ENCODE data around the gene BIN2. TPM values are rescaled to one million over a fixed set of nuclear protein-coding genes. Genes with fewer than 3 reads are reported as not detected.

The BIN2 gene
- total and polyA plus RNA-seq, 2 experiments from 2014 or later, result not detected

DNA sequence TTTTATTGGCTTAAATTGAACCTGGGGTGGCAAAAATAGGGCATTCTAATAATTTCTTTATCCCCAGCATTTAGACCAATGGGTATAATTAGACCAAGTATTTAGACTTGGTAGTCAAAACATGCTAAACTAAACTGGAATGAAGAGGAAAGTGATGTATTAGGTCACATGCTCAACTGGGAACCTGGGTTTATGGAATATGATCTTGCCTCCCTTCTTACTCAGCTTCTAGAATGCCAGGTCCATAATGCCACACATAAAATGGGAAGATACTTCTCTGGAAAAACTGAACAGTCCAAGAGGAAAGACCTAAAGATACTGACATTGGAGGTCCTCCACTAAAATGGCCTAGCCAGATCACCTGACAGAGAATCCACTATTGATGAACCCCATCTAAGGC, 6.2 kb upstream of the BIN2 start:
- DNase-seq, result no peak
- H4K20me1 ChIP-seq (ENCODE audit: insufficient read depth), result no peaks in the 10 kb centered on the region
- no peaks in the 10 kb centered on the region for H3K27me3 ChIP-seq (replicated peaks; ENCODE audit: insufficient read depth)
- no peak overlapping the region for H3K9ac ChIP-seq
- no peak for TF ChIP-seq EZH2phosphoT487 (IDR thresholded peaks at IDR 0.05; ENCODE audit: insufficient read depth, low read depth)
- TF ChIP-seq EZH2 (IDR thresholded peaks at IDR 0.05; ENCODE audit: insufficient read depth, poor library complexity, severe bottlenecking), result no peak
- no peak overlapping the region for H3K27ac ChIP-seq
- H3K4me1 ChIP-seq (ENCODE audit: insufficient read depth), result peaks cover 15% of the 10 kb centered on the region
- no peak overlapping the region for H3K4me3 ChIP-seq
- H3F3A ChIP-seq (ENCODE audit: insufficient read depth), result peaks cover 19% of the 10 kb centered on the region
- H3K9me2 ChIP-seq (ENCODE audit: insufficient read depth), result no peaks in the 10 kb centered on the region
- H3K79me2 ChIP-seq (ENCODE audit: insufficient read depth), result no peaks in the 10 kb centered on the region
- H2AFZ ChIP-seq, result peak overlapping the region; percentile 53; the same call in 1 of the 2 replicates
- in situ Hi-C loops (cut with MboI), result no loop called here
- no peak overlapping the region for H3K4me2 ChIP-seq (ENCODE audit: unreplicated experiment)
- no peaks in the 10 kb centered on the region for H3K9me3 ChIP-seq (ENCODE audit: low read depth)
- H3K36me3 ChIP-seq (ENCODE audit: low read depth), result no peaks in the 10 kb centered on the region

DNA sequence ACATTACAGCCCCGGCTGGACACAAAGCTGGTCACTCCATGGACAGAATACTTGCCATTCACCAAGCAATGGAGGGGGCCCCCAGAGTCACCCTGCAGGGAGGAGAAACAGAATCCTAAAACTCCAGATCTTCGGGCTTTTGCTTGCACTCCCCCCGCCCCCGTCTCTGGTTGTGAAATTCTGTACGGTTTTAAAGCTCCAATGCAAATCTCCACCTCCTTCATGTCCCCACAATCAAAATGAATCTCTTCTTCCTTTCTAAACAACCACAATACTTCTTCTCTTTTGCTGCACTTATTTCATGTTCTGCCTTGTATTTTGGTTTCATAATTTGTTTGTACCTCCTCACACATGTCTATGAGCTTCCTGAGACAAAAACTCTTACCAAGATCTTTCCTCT, 5.8 kb upstream of the BIN2 start:
- 58 to 62% methylated on average over 5 of the region's 5 CpGs for WGBS, 2 experiments (ENCODE audit: low coverage in 1 of 2, low lambda C conversion rate in 2 of 2, missing lambda C conversion rate in 2 of 2)
- in situ Hi-C loops (cut with MboI), result no loop called here
- no peak overlapping the region for H3K27ac ChIP-seq

DNA sequence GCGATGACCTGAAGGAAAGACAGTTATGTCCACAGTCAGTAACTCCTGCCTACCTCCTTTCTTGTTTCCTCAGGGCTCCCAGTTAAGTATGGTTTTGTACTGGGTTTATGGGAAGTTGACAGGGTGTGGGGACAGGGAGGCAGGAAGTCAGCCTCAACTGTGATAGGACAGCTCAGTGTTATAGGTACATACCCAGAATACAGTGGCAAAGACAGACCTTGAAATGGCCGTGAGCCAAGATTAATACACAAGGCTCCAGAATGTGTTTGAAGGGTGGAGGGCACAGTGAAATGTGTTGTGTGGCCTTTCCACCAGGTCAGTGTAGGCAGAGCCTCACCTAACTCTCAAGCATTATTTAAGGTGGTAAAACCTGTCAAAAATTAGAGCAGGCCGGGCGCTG, 4.6 kb upstream of the BIN2 start:
- peaks cover 15% of the 10 kb centered on the region for H3K4me1 ChIP-seq (ENCODE audit: insufficient read depth)
- H3K4me3 ChIP-seq, result no peak overlapping the region
- no peaks in the 10 kb centered on the region for H3K9me2 ChIP-seq (ENCODE audit: insufficient read depth)
- no peak overlapping the region for H3K4me2 ChIP-seq (ENCODE audit: unreplicated experiment)
- TF ChIP-seq EZH2 (IDR thresholded peaks at IDR 0.05; ENCODE audit: insufficient read depth, poor library complexity, severe bottlenecking), result no peak
- TF ChIP-seq EZH2phosphoT487 (IDR thresholded peaks at IDR 0.05; ENCODE audit: insufficient read depth, low read depth), result no peak
- in situ Hi-C loops (cut with MboI), result no loop called here
- 92 to 97% methylated on average over 4 of the region's 4 CpGs for WGBS, 2 experiments (ENCODE audit: low coverage in 1 of 2, low lambda C conversion rate in 2 of 2, missing lambda C conversion rate in 2 of 2)
- H2AFZ ChIP-seq, result no peak overlapping the region
- no peaks in the 10 kb centered on the region for H3K9me3 ChIP-seq (ENCODE audit: low read depth)
- H4K20me1 ChIP-seq (ENCODE audit: insufficient read depth), result no peaks in the 10 kb centered on the region
- H3F3A ChIP-seq (ENCODE audit: insufficient read depth), result peaks cover 19% of the 10 kb centered on the region
- H3K9ac ChIP-seq, result no peak overlapping the region
- H3K27ac ChIP-seq, result no peak overlapping the region
- H3K79me2 ChIP-seq (ENCODE audit: insufficient read depth), result no peaks in the 10 kb centered on the region
- DNase-seq, result no peak
- H3K27me3 ChIP-seq (replicated peaks; ENCODE audit: insufficient read depth), result no peaks in the 10 kb centered on the region
- H3K36me3 ChIP-seq (ENCODE audit: low read depth), result no peaks in the 10 kb centered on the region

More for the DNA sequence above, 5.8 kb upstream of the BIN2 start:
- DNase-seq, result no peak
- Histone ChIP-seq H3K36me3 (ENCODE audit: low read depth) (no peaks in the 10 kb centered on the region), H3K9ac (no peak overlapping the region), H3K4me2 (ENCODE audit: unreplicated experiment) (no peak overlapping the region), H3K4me1 (ENCODE audit: insufficient read depth) (peaks cover 15% of the 10 kb centered on the region), H3K79me2 (ENCODE audit: insufficient read depth) (no peaks in the 10 kb centered on the region), H3K9me2 (ENCODE audit: insufficient read depth) (no peaks in the 10 kb centered on the region), H3K27me3 (replicated peaks; ENCODE audit: insufficient read depth) (no peaks in the 10 kb centered on the region), H3K4me3 (no peak overlapping the region), H4K20me1 (ENCODE audit: insufficient read depth) (no peaks in the 10 kb centered on the region), H2AFZ (peak overlapping the region; percentile 53; the same call in 1 of the 2 replicates), H3K9me3 (ENCODE audit: low read depth) (no peaks in the 10 kb centered on the region), H3F3A (ENCODE audit: insufficient read depth) (peaks cover 19% of the 10 kb centered on the region)
- TF ChIP-seq EZH2 (IDR thresholded peaks at IDR 0.05; ENCODE audit: insufficient read depth, poor library complexity, severe bottlenecking), result no peak
- no peak for TF ChIP-seq EZH2phosphoT487 (IDR thresholded peaks at IDR 0.05; ENCODE audit: insufficient read depth, low read depth)

DNA sequence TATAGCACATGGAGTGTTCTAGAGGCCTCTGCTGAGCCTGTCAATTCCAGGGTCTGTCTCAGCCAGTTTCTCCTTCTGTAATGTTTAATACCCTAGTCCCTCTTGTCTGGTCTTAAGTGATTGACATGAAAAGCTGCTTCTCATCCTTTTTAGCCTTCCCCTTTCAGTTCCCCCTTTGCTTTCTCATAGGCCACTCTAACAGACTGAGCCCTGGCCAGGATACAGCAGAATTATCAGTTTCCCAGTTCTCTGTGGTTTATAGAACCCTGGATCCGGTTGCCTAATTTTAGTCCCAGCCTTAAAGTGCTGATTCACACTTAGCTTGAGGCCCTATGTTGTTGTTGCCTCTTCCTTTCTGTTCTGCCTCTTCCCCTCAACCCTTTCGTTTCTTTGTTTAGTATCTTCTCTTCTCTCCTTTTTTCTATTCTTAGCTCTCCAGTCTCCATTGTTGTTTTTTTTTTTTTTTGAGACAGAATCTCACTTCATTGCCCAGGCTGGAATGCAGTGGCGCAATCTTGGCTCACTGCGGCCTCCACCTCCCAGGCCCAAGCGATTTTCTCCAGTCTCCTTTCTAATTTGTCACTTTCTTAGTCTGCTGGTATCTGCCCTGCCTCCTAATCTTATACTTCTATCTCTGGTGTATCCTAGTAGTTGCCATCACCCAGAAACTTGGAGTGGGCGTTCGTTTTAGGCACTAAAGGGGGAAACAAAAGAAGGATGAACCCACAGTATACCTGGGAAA, 2.9 kb upstream of the BIN2 start:
- no peaks in the 10 kb centered on the region for H3K27me3 ChIP-seq (replicated peaks; ENCODE audit: insufficient read depth)
- peaks cover 15% of the 10 kb centered on the region for H3K4me1 ChIP-seq (ENCODE audit: insufficient read depth)
- H3K27ac ChIP-seq, result peak overlapping the region; percentile 70
- no peaks in the 10 kb centered on the region for H3K79me2 ChIP-seq (ENCODE audit: insufficient read depth)
- peaks cover 19% of the 10 kb centered on the region for H3F3A ChIP-seq (ENCODE audit: insufficient read depth)
- peak overlapping the region; percentile 56 for H3K9ac ChIP-seq
- peak overlapping the region; percentile 82 for H2AFZ ChIP-seq
- no peaks in the 10 kb centered on the region for H4K20me1 ChIP-seq (ENCODE audit: insufficient read depth)
- DNase-seq, result peak; percentile 79
- peak overlapping the region; percentile 53 for H3K4me2 ChIP-seq (ENCODE audit: unreplicated experiment)
- H3K9me3 ChIP-seq (ENCODE audit: low read depth), result no peaks in the 10 kb centered on the region
- WGBS, 2 experiments (ENCODE audit: low coverage in 1 of 2, low lambda C conversion rate in 2 of 2, missing lambda C conversion rate in 2 of 2), result 56 to 57% methylated on average over 6 to 7 of the region's 7 CpGs
- H3K36me3 ChIP-seq (ENCODE audit: low read depth), result no peaks in the 10 kb centered on the region
- H3K4me3 ChIP-seq, result peak overlapping the region; percentile 31
- no peak for TF ChIP-seq EZH2 (IDR thresholded peaks at IDR 0.05; ENCODE audit: insufficient read depth, poor library complexity, severe bottlenecking)
- no peak for TF ChIP-seq EZH2phosphoT487 (IDR thresholded peaks at IDR 0.05; ENCODE audit: insufficient read depth, low read depth)
- in situ Hi-C loops (cut with MboI), result no loop called here
- H3K9me2 ChIP-seq (ENCODE audit: insufficient read depth), result no peaks in the 10 kb centered on the region
